Erythroblast (primary cell): ENCODE results near the gene CSTB.
"Not testable (repeated sequence)": the region's sequence is repeated elsewhere in the genome, so short reads cannot be mapped to it uniquely, and the experiment has no call there.

Experiments used
- DNase-seq, 2 experiments: peaks; one replicate each; lab custom pipeline; 2025; lab: John Stamatoyannopoulos, UW
- GATA1 ChIP-seq: IDR thresholded peaks from 2 replicates; pipeline ENCODE4 v1.6.1; 2011; ENCODE audit warnings: low read depth, mild to moderate bottlenecking, control low read depth, low read length, moderate library complexity
- POLR2A ChIP-seq: IDR thresholded peaks from 2 replicates; pipeline ENCODE4 v1.6.1; 2011; ENCODE audit warnings: mild to moderate bottlenecking, low read length

The CSTB gene, protein sequence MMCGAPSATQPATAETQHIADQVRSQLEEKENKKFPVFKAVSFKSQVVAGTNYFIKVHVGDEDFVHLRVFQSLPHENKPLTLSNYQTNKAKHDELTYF

GRCh38 chr21:43775795-43776430 is at the start of gene CSTB:
CSTB (minus strand) TSS chr21:43776308; CDS start chr21:43776269, 39 bp downstream.
- DNase-seq = peak; percentile 87 to 91
- TF ChIP-seq POLR2A = peak; percentile 55
- TF ChIP-seq GATA1 = no peak

DNA sequence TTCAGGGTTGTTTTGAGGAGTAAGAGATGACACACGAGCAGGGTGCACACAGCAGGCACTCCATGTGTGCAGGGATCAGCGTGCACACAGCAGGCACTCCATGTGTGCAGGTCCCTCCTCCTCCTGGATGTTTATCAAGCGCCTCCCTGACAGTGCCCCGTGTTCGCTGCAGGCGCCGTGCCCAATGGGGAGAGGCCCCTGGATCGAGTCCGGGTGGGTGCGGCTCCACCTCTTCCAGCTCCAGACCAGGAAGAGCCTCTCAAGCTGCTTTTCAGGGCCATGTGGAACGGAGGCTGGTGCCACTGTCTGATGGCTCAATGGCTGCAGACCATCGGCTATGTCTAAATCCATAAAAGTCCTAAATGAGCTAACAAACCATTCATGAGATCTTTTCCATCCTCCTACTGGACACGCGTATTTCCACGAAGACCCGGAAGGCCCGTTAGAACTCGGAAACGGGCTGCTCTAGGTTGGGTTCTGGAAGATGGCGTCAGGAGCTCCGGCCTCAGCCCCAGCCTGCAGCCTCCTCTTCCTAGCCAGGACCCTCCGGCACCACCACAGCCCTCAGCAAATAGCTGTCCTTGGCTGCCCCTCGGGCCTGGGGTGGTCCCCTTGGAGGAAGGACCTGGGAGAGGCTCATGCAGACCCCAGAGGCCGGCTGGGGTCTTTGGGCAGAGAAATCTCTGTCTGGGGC is 49.3 kb upstream of the CSTB start:
- TF ChIP-seq POLR2A (no peak), GATA1 (no peak)
- no peak for DNase-seq

DNA sequence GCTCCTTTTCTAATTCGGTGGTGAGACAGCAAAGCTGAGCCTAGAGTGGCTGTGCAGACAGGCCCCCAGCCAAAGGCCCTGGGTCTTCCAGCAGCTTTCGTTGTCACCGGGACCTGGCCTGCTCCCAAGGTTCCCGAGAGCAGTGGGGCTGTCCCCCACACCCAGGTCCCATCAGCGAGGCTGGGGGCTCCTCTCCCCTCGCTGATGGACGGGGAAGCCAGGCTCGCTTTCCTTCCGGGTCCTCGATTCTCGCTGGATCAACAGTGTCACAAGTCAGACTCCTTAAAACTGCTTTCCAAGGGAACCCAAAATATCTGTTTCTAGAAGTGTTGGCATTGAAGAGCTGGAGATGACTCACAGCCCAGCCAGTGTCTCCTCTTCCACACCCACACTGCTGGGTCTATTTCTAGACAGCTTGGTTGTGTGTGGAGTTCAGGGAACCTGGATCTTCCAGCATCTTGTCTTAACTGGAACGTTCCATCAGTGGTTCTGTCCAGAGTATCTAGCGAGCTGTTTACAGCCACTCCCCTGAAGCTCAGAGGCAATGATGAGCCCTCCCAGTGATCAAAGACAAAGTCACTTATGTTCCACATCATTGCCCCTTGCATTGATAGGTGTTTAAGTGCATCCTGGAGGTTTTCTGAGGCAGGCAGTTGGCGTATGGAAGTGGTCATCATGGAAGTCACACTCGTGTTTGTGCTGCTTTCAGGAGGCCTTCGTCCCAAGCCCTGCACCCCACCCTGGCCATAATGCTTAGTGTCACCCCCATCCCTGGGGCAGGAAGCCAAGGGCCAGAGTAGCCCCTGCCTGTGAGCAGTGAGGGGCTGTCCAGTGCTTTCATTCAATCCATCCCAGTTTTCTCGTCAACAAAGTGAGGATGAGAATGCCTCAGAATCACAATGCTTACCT is 48.5 kb upstream of the CSTB start:
- DNase-seq = no peak
- TF ChIP-seq GATA1 (no peak), POLR2A (no peak)

GRCh38 chr21:43822741-43823140 is 46.6 kb upstream of the CSTB start:
- DNase-seq = not testable (repeated sequence)

DNA sequence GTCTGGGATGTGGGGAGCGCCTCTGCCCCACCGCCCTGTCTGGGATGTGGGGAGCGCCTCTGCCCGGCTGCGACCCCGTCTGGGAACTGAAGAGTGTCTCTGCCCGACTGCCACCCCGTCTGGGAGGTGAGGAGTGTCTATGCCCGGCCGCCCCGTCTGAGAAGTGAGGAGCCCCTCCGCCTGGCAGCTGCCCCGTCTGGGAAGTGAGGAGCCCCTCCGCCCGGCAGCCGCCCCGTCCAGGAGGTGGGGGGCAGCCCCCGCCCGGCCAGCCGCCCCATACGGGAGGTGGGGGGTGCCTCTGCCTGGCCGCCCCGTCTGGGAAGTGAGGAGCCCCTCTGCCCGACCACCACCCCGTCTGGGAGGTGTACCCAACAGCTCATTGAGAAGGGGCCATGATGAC is 46.1 kb upstream of the CSTB start:
- not testable (repeated sequence) for DNase-seq

- TF ChIP-seq POLR2A = no peak
- TF ChIP-seq GATA1 = no peak
Measured at GRCh38 chr21:43820466-43820865, 44.4 kb upstream of the CSTB start.

DNA sequence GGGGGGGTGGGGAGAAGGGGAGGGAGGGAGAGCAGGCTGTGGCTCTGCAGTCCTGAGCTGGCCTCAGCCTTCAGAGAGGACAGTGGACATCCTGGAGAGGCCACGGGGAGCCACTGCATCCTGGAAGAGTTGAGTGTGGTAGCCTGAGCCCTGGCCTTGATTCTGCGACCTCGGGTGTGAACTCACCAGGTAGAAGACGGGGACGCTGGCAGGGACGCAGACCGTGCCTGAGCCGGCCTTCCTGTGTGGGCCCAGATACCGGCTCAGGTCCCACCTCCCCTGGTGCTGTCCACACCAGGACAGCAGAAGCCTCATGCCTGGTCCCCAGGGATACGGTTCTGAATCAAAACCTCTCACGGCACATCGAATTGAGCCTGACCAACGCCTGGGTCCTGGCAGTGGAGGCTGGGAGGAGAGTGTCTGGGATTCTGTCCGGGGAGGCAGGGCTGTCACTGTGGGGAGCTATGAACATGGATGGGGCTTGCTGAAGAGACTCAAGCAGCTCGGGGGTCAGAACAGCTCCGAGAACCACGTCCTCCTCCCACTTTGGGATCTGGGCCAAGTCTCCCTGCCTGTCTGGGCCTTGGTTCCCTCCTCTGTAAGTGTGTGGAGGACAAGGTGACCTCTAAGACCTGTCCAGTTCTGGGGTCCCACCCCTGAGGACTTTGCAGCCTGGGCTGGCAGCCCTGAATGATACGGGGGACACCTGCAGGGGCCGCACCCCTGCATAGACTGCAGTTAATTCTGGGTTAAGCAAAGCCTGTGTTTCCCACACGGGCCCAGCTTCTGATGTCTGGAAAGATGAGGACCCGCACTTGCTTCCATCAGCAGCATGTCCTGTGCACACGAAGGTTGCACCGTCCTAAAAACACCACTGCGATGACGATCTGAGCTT is 43.6 kb upstream of the CSTB start:
- no peak for DNase-seq
- no peak for TF ChIP-seq GATA1
- no peak for TF ChIP-seq POLR2A

More at GRCh38 chr21:43820466-43820865, 44.4 kb upstream of the CSTB start:
- no peak for DNase-seq

GRCh38 chr21:43818685-43819084 is 42.6 kb upstream of the CSTB start:
- no peak for DNase-seq
- no peak for TF ChIP-seq GATA1
- TF ChIP-seq POLR2A = no peak

DNA sequence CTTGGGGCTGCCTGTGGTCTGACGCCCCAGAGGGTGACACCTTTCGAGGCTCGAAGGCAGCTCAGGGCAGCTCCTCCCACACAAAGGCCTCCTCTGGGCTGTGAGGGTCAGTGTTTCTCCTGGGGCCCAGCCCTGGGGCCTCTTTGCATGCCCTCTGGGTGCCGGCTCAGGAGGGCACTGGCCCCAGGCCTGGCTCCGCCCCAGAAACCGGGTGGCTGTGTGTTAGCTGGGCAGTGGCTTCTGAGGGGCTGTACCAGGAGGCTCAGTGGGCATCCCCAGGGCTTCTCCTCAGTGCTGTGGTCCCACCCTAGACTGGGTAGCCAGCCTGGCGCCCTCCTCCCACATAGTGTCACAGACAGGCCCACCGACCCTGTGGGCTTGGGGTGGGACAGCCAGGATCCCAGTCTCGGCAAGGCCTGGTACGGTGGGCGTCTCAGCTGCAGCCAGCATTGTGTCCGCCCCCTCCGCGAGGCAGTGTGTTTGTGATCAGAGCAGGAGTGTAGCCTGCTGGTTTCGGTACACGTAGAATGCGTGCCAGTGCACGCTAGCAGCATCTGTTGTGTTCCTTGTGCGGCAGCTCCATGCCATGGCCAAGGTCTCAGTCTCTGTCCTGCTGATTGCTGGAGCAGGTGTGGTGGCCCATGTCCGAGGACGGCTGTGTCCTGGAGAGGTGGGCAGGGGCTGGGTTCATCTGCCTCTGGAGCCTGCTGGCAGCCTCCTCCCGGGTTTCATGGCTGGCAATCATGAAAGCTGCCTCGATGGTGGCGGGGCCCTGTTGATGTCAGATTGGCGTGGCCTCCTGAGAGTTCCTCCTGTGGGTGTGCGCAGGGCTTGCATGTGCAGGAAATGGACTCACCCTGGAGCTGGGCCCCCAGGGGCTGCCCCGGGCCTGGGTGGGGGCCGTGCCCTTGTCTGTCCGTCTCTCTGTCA is 41.3 kb upstream of the CSTB start:
- TF ChIP-seq POLR2A (no peak), GATA1 (no peak)
- DNase-seq = no peak

- no peak for DNase-seq
- TF ChIP-seq GATA1 (no peak), POLR2A (no peak)
Measured at GRCh38 chr21:43816611-43817071, 40.5 kb upstream of the CSTB start.

DNA sequence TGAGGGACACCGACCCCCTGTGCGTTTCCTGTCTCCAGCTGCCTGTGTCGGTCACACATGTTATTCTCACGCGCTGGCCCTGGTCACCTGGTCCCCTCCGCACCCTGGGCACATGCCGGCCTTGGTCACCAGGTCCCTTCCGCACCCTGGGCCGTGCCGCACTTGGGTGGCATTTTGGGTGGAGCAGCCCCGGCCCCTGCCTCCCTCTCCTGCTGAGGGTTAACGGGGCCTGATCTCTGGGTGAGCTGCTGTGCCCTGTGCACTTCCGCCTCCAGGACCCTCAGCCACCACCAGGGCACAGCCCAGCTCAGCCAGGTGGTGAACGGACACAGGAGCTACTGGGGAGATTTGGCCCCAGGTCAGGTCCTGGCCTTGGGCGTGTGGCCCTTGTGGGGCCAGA is 39.9 kb upstream of the CSTB start:
- TF ChIP-seq GATA1 (no peak), POLR2A (no peak)
- no peak for DNase-seq

DNA sequence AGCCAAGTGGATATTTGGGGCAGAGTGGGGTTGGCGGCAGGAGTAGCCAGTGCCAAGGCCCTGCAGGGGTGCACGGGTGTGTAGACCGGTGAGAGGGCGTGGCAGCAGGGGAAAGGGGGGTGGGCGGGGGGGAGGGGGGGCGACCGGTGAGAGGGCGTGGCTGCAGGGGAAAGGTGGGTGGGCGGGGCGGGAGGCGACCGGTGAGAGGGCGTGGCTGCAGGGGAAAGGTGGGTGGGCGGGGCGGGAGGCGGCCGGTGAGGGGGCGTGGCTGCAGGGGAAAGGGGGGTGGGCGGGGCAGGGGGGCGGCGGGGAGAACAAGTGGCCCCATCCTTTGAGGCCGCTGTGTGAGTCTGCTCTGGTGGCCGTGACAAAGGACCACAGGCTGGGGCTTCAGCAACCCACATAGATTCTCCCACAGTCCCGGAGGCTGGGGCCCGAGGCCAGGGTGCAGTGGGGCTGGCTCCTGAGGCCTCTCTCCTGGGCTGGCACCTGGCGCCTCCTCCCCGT is 39.1 kb upstream of the CSTB start:
- peak in 1 of 2 experiments; percentile 26 for DNase-seq
- no peak for TF ChIP-seq POLR2A
- TF ChIP-seq GATA1 = no peak
